HPDE6-E6E7 (cell line): Measurements from ENCODE around the gene ARHGDIB.

Source experiments
- DNase-seq: peaks from one replicate; pipeline ENCODE4 v3.0.0; 2011; ENCODE audit warnings: missing footprints; ENCODE audit errors: extremely low spot score

The ARHGDIB gene

DNA sequence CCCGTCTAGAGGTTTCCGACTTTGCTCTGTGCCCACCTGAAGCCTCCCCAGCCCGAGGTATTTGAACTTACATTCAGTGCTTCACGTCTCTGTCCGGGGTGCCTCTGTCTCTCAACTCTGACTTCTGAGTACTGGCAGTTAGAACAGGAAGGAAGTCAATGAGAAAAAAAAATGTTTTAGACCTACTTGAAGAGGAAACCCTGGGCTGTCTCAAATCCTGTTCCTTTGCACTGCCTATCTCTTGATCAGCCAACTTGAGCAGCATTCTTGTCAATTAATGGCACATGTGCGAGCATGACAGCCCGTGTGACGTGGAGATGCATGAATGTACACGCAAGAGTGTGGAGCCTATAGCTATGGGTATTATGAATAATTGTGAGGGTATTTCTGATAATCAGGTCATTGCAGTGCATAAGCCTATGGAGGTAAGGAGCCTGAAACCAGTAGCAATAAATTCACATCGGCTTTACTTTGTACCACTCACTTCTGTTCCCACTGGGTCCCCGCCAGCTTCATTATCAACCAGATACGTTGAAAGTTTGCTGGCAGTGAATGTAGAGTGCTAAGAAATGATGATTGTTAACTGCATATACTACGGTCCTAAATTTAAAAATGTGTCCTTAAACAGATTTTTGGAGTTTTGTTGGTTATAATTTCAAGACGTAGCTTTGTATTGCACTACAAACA lies at the start of gene ARHGDIB:
TSS of gene ARHGDIB (minus strand) at position 136 of the 687 bp plus-strand sequence. CDS start 10,889 bp downstream, outside the sequence.
- DNase-seq = peak; percentile 69

DNA sequence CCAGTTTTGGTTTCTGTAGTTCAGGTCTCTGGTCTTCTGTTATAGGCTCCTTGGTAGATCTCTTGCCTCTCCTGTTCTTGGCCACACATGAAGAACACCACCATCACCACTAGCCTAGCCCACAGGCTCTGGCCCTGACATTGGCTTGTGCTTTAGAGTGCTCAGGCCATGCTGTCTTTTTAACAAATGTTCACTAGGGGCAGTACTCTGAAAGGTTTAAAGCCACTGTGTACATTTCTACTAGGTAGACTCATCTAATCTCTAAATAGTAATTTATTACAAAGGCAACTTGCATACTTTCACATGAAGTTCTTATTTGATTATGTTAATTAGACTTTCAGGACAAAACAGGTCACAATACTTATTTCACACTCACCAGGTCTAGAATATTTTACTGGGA lies 49.8 kb upstream of the ARHGDIB start:
- DNase-seq = no peak

DNA sequence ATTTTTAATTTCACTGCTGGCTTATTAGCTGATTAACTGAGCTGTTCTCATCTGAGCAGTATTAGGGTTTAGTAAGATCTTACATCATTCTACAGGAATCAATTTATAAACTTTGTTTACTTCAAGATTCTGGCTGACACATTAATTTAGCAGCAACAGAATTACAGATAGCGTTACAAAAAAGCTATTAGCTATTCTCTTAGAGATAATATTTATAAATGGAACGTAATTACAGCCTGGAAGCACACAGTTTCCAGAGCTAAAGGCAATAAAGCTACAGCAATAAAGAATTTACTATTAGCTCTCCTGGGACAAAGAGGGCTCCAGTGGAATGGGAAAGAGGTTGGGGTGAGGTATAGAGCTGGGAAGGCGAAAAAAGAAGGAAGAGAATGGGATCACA lies 46.1 kb upstream of the ARHGDIB start:
- no peak for DNase-seq

DNA sequence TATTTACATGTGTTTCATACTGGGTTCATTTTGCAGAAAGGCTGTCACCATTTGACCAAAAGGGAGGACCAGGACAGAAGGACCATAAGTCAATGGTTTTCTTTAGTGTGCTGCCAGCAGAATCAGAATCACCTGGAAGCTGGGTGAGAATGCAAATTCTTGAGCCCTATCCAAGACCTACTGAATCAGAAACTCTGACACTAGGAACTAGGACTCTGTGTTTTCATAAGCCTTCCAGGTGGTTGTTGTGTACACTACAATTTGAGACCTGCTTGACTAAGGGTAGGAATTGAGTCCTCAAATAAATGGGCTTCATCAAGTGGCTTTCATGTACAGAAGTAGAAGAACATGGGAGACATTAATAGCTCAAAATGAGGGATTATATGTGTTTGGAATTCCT lies 43.7 kb upstream of the ARHGDIB start:
- no peak for DNase-seq

DNA sequence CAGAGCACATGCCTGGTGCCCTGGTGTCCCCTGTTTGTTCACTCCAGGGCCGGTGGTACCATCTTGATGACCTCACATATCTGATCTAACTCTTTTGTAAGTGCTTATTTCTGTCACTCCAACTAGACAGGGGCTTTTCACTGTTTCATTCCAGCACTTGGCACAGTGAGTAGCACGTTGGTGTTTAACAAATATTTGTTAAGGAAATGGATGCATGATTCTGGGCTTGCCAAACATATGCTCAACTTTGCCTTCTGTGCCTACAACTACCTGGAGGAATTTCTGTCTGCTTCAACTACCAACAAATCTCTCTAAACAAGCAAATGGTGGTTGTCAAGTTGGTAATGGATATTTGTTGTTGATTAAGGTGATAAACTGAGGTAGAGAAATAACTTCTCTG lies 43.0 kb upstream of the ARHGDIB start:
- no peak for DNase-seq

DNA sequence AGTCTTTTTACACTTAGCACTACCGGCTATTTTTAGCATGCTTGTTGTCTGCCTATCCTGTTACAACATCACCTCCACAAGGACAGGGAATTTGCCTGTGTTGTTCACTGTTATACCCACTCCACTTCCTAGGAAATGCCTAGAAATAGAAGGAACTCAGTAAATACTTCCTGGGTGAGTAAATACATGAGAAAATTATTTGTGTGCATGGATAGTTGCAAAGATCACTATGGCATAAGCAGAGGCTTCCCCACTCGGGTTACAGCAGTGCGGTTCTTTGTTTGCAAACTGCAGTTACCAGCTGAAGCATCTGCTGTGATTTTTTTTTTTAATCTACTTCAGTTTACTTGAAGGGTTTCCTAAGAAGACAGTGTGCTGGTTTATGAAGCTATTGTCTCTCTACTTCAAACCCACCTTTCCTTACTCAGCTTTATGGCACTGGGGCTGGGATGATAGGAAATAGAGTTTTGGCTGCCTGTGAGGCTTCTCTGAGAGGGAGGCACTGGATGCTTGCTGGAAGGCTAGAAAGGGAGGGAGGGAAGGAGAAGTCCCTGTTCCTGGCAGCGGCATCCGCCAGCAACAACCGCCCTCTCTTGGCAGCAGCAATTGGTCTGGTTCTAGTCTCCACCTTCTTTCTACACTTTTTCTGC lies 40.5 kb upstream of the ARHGDIB start:
- no peak for DNase-seq

DNA sequence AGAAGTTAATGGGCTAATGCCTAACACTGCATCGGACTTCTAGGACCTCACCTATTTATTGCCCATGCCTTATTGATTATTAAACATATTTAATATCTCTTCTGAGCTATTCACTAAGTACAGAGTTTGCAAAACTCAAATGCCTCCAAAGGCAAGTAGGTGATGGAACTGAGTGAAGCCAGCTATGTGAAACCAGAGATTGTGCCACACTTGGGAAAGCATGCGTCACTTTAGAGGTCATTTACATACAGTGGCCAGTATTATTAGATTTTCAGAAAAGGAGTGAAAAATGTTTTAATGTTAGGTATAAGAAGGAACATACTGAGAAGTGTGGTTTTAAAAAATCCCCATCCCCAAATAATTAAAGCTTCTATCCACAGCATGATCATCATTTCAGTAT lies 39.2 kb upstream of the ARHGDIB start:
- DNase-seq = no peak

DNA sequence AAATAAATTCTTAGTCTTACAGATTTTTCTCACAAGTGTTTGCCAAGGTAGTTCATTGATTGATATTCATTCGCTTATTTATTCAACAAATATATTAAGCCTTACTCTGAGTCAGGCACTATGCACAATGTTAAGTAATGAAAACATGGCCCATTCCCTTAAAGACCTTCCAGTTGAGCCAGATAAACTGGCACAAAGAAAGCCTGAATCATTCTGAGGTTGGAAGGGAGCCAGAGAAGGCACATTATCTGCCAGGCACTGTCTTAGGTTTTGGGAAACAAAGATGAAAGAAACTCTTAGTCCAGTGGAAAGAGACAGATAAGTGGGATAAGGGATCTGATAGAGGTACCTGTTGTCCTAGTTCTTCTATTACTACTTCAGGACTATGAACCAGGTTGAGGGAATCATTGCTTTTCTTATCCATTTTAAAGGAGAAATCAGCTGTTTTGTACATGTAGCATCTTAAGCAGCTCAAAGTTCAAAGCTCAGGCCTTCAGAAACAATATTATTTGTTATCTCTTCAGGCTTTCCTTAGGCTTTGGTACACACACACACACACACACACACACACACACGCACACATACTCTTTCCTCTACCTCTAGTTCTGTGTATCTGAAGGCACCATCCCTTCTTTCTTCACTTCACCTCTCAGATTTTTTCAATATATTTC lies 38.4 kb upstream of the ARHGDIB start:
- no peak for DNase-seq

DNA sequence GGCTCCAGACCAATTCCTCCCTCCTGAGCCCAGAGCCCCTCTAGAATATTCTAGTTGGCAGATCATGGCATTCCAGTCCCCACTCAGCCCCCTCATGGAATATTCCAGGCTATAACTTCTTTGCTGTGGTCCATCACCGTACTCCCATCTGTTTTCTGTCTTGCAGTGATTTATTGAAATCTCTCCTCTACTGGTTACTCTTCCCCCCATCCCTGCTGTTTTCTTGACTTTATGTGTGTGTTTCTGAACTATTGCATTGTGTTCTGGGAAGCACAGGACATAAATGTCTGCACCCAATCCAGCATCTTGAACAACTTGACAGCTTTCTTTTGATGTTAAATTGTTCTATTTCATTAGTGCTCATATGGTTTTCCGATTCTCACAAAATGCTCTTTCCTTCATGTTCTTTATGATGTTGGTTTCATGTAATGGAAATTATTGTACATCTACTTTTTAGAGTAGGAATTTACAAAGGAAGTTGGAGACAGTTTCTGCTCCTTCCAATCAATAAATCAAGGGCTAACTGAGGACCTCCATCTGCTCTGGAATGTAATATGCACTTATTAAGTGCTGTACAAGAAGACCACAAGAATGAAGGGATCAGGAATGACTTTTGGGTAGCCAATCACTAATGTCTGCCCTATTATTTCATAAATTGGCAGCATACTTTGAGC lies 37.8 kb upstream of the ARHGDIB start:
- DNase-seq = no peak

DNA sequence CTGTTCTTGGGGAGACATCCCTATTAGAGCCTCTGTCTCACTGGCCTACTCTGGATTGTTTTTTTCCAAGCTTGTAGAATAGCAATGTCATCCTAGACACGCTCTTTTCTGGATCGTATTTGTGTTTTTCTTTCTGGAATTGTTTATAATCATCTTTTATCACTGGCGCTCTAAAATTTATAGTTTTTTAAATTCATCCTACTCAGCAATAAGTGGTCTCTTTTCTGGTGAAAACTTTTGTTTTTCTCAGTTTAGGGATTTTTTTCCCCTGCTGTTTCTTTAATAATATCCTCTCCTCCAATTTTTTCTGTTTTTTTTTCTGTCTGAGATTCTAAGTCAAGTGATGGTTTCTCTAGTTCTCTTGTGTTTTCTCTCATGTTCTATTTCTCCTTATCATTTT lies 36.6 kb upstream of the ARHGDIB start:
- DNase-seq = no peak

DNA sequence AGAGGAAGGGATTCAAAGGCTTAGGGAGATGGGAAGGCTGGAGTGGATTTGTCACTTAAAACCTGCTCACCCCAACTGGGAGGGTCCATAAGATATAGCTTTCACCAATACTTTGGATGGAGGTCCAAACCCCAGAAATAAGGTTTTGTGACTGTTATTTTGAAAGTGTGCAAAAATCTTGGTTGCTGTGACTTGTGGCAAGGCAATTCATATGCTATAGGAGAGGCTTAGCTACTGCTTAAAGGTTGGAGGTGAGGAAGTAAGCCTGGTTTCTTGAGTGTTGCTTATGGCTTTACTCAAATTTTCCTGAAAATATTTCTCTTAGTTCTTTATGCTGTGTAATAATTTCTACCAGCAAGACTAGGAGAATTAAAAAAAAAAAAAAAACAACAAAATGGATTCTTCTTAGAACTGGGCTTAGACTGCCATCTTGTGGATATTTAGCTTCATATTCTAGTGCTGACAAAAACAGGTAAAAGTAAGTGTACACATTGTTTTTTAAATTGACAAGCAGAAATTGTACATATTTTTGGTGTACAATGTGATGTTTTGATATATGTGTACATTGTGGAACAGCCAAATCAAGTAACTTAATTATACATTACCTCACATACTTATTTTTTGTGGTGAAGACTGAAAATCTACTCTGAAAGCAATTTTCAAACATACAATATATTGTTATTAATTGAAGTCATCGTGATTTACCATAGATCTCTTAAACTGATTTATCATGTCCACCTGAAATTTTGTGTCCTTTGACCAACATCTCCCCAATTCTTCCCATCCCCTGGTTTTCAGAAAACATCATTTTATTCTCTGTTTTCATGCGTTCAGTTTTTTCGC lies 34.4 kb upstream of the ARHGDIB start:
- DNase-seq = no peak

DNA sequence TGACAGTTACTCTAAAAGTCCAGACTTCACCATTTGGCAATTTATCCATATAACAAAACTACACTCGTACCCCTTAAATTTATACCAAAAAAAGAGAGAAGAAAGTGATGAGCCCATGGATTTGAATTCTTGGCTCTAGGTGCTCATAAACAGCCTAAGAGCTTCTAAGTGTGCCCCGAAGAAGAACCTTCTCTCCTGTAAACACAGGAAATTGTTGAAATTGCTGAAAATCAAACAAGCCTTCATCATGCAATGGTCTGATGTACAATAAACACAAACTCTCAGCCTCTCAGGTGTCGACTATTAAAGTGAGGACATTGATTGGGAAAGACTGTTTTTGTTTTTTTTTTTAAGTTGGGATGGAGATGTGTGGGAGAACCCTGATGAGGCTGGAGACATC lies 33.2 kb upstream of the ARHGDIB start:
- DNase-seq = no peak

DNA sequence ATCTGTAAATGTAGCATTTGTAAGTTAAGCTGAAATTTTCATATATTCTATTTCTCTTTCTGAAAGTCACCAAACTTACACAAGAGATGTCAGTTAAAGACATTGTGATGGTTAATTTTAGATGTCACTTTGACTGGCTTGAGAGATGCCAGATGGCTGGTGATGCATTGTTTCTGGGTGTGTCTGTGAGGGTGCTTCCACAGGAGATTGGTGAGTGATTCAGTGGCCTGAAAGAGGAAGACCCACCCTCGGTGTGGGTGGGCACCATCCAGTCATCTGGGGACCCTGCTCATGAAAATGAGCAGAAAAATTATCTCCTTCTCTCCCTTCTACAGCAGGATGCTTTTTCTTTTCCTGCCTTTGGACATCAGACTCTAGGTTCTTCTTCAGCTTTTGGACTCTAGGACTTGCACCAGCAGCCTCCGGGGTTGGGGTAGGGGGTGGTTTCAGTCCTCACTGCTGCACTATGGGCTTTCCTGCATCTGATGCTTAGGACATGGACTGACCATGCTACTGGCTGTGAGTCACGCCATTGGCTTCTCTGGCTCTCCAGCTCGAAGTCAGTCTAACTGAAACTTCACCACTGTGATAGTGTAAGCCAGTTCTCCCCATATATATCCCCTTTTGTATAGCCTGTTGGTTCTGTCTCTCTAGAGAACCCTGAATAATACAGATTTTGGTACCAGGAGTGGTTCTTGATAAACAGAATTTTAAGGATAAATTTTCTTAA lies 32.3 kb upstream of the ARHGDIB start:
- DNase-seq = no peak

DNA sequence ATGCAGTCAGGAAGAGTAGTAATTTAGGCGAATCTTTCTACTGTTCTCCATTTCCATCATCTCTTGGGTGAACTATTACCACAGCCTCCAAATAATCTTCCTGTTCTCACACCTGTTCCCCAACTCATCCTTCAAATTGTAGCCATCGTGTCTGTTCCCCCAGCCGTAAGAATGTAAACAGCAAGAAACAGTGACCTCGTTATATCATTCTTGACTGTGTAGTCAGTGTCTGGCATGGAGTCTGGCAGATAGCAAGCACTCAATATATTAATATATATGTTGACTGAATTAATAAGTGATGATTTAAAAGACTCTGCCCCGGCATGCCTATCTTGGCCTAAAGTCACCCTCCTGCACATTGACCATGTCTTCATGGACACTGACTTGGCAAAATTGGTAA lies 31.7 kb upstream of the ARHGDIB start:
- DNase-seq = no peak

DNA sequence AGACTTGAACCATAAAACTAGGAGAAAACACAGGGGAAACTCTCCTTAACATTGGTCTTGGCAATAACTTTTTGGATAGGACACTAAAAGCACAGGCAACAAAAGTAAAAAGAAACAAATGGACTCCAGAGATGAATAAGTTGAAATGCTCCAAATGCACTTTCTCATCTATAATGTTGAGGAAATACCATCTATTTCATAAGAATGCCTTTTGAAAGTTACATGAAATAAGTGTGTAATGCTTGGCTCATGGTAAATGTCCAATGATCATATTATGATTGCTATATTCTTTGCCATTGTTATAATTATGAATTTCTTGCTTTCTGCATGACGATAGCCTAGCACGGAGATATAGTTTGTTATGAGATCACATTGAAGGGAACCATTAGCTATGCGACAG lies 31.3 kb upstream of the ARHGDIB start:
- DNase-seq = no peak

DNA sequence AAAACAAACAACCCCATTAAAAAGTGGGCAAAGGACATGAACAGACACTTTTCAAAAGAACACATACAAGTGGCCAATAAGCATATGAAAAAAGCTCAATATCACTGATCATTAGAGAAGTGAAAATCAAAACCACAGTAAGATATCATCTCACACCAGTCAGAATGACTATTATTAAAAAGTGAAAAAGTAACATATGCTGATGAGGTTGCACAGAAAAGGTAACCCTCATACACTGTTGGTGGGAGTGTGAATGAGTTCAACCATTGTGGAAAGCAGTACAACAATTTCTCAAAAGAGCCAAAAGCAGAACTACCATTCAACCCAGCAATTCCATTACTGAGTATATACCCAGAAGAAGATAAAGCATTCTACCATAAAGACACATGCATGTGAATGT lies 29.7 kb upstream of the ARHGDIB start:
- no peak for DNase-seq

DNA sequence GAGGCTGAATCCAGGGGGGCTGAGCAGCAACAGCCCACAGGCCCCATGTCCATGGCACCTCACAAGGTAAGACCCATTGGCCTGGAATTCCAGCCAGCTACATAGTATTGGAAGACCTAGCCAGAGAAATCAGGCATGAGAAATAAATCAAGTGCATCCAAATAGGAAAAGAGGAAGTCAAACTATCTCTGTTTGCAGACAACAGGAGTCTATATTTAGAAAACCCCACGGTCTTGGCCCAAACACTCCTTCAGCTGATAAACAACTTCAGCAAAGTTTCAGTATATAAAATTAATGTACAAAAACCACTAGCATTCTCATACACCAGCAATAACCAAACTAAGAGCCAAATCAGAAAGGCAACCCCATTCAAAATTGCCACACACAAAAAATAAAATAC lies 28.4 kb upstream of the ARHGDIB start:
- no peak for DNase-seq

DNA sequence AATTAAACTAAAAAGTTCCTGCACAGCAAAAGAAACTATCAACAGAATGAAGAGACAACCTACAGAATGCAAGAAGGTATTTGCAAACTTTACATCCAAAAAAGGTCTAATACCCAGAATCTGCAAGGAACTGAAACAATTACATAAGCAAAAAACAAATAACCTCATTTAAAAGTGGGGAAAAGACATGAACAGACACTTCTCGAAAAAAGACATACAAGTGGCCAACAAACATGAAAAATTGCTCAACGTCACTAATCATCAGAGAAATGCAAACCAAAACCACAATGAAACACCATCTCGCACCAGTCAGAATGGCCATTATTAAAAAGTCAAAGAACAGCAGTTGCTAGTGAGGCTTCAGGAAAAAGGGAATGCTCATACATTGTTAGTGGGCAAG lies 26.6 kb upstream of the ARHGDIB start:
- no peak for DNase-seq

DNA sequence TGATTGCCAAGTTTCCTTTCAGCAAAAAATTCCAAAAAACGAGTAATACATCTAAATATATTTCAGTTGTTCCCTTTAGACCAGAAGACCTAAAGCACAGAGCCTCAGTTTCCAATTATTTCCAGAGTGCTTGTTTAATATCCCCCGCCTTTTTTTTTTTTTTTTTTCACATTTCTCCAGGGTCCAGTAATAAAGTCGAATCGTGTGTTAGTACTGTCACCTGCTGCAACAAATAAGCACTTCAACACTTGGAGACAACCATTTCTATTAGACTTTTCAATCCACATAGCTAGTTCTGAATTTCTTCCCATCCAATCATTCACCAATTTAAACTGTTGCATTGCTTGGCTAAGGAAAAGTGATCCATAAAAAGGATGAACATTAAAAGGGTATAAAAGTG lies 25.0 kb upstream of the ARHGDIB start:
- DNase-seq = no peak

DNA sequence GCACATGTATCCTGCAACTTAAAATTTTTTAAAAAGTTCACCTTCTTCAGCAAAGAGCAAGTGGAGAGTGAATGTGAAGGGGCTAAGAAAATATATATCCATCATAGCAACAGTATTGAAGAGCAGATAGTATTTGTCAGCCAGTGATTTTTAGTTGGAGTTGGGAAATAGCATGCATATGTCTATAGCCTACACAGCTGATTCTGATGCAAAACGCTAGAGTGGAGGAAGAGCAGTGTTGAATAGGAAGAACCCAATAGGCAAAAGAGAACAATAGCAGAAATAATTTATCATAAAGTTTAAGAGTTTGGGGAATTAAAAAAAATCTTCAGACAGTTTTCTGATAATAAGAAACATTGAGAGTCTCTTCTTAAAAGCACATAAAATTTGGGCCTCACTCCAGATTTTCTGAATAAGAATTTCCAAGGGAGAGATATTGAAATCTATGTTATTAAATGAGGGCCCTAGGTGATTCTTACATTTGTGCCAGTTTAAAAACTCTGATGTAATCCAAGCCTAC lies 23.4 kb upstream of the ARHGDIB start:
- no peak for DNase-seq

DNA sequence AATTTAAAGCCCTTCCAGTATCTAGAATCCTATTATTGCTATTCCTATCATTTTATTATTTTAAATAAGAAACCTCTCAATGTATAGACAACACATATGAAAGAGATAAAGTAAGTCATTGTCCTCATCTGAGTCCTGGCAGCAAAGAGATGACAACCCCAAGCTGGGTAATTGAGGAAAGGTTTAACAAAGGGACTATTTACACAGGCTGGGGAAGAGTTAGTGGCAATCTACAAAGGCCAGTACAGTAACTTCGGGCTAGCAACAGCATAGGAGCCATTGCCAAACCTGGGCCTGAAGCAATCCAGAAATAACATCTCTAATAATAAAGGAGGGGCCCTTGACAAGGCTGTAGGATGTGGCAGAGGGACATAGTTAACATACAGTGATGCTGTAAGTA lies 22.6 kb upstream of the ARHGDIB start:
- DNase-seq = no peak
